GM23248 (cell line): Measurements from ENCODE around the gene LDLRAD2.

ENCODE experiments used
- EZH2 ChIP-seq: fragments of 200-600 bp; sonication (generic); IDR thresholded peaks from 2 replicates; pipeline ENCODE4 v1.6.1; 2018; ENCODE audit warnings: antibody characterized with exemption, mild to moderate bottlenecking; ENCODE audit not compliant: insufficient read depth, poor library complexity, severe bottlenecking
- EZH2phosphoT487 ChIP-seq: fragments of 200-600 bp; sonication (generic); IDR thresholded peaks from 2 replicates; pipeline ENCODE4 v1.6.1; 2018; ENCODE audit warnings: antibody characterized with exemption, moderate library complexity, mild to moderate bottlenecking, low read depth; ENCODE audit not compliant: insufficient read depth

- no peak for TF ChIP-seq EZH2phosphoT487
- TF ChIP-seq EZH2: no peak
Observed at GRCh38 chr1:21766210-21766609, 45.9 kb upstream of the LDLRAD2 start.
